ENCODE measurements around the gene RAP1B. TPM values are rescaled to one million over a fixed set of nuclear protein-coding genes. Genes with fewer than 3 reads are reported as not detected.

The RAP1B gene
- total RNA-seq, result 100 to 1,000 TPM; 158 to 238 TPM

DNA sequence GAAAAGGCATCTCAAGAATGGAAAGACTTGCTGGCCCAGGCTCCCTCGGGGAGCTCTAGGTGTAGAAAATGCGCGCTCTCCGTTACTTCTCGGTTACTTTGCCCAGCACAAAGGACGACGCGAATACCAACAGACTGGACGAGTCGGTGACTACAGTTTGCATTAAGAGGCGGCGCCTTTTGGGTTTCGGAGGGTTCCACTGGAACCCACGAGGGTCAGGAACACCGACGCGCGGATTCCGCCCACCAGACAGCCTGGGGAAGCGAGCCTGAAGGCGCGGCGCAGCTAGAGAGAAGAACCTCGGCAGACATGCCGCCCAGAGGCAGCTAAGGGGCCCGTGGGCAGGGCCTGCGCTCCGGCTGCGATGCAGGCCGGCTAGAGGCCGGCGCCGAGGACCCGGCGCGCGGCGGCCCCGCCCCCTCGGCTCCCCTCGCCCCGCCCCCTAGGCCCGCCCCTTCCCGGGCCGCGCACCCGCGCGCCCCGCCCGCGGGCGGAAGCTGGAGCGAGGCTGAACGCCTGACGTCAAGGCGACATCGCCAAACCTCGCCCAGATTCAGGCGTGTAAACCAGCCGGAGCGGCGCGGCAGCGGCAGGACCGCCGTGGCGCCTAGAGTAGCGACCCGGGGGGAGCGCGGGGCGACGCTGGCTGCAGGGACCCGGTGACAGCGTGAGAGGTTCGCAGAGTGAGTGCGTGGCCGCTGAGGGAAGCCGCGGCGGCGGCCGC, at the start of gene RAP1B:
Gene RAP1B, plus strand, starts transcription at position 530 of the 724 bp plus-strand sequence. CDS start 37,826 bp downstream, outside the sequence.
- Mint-ChIP-seq H3K9me3 (no peaks in the 10 kb centered on the region), H3K27ac (peak within 1 kb of the TSS; percentile 100), H3K4me3 (peak within 1 kb of the TSS; percentile 98), H3K36me3 (ENCODE audit: low read depth) (peaks cover 44% of the 10 kb centered on the region), H3K4me1 (peaks cover 33% of the 10 kb centered on the region), H3K27me3 (no peaks in the 10 kb centered on the region)
- ATAC-seq (replicated peaks), result peak; percentile 85

DNA sequence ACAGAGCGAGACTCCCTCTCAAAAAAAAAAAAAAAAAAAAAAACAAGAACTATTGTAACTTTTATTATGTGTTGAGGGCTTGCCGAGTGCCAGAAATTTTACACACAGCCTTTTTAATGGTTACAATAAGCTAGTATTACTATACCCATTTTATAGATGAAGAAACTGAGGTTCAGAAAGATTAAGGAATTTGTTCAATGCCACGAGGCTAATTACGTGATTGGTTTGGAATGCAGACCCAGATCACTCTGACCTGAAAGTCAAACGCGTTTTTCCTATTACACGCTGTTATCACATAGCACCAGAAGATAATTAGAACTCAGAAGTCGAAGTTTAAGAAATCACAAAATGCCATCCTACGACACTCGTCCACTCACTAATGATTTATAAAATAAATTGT, 48.9 kb upstream of the RAP1B start:
- H3K27me3 Mint-ChIP-seq, result no peaks in the 10 kb centered on the region
- peaks cover 28% of the 10 kb centered on the region for H3K4me1 Mint-ChIP-seq
- no peak for ATAC-seq (replicated peaks)
- no peaks in the 10 kb centered on the region for H3K36me3 Mint-ChIP-seq (ENCODE audit: low read depth)
- no peaks in the 10 kb centered on the region for H3K9me3 Mint-ChIP-seq
- no peak overlapping the region for H3K4me3 Mint-ChIP-seq
- H3K27ac Mint-ChIP-seq, result no peak overlapping the region

DNA sequence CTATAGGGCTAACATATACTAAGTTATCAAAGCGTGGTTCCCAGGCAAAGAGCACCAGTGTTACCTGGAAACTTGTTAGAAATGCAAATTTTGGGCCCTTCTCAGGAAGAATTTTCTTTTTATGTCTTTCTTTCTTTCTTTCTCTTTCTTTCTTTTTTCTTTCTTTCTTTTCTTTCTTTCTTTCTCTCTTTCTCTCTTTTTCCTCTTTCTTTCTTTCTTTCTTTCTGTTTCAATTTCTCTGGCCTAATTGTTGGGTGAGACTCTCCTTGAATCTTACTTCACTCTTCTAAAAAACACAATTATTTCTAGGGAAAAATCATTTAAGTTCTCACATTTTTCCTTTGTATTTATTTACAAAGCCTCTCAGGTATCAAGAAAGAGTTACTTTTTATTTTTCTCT, 46.5 kb upstream of the RAP1B start:
- no peaks in the 10 kb centered on the region for H3K36me3 Mint-ChIP-seq (ENCODE audit: low read depth)
- H3K4me1 Mint-ChIP-seq, result peaks cover 25% of the 10 kb centered on the region
- no peaks in the 10 kb centered on the region for H3K27me3 Mint-ChIP-seq
- no peaks in the 10 kb centered on the region for H3K9me3 Mint-ChIP-seq
- peak overlapping the region; percentile 72 for H3K27ac Mint-ChIP-seq
- ATAC-seq (replicated peaks), result no peak
- H3K4me3 Mint-ChIP-seq, result peak overlapping the region; percentile 42

DNA sequence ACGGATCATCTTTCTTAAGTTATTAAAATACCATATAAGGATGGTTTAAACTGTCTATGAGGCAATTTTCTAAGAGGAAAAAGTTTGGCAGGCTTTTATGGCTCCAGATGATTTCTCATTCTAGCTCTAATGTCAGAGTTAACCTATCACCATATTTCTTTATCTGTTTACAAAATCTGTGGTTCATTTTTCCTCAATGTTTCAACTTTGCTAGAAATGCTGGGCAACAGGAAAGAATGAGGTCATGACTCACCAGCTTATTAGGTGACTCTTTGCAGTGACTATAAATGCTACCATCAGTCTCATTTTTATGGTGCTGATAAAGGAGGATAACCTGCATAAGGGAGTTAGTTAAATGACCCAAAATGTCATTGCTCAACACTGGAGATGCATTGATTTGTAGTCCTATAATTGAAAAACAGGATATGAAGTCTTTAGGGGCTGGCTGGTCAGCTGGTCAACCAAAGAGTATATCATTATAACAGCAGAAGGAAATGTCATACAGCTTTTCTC, 45.3 kb upstream of the RAP1B start:
- Mint-ChIP-seq H3K4me3 (no peak overlapping the region), H3K36me3 (ENCODE audit: low read depth) (no peaks in the 10 kb centered on the region), H3K27me3 (no peaks in the 10 kb centered on the region), H3K27ac (peak overlapping the region; percentile 75), H3K4me1 (peaks cover 21% of the 10 kb centered on the region), H3K9me3 (no peaks in the 10 kb centered on the region)
- ATAC-seq (replicated peaks), result peak; percentile 91

DNA sequence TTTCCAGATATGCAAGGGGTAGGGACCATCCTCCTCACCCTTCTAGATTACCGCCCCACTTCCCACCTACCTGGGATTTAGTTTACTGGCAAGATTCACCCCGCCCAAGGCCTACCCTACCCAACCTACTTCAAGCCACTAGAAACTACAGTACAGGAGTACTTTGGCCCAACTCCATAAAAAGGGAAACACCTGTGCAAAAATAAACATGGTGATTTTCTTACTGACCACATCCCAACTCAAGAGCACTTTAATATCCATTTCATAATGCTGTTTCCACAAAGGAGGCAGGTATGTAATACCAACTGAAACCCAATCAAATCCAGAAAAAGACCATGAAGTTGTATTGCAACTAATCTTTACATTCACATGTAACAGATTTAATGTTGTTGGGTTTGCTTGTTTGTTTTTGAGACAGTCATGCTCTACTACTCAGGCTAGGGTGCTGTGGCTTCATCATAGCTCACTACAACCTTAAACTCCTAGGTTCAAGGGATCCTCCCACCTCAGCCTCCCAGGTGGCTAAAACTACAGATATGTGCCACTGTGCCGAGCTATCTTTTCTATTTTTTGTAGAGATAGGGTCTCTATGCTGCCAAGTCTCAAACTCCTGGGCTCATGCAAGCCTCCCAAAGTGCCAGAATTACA, 41.7 kb upstream of the RAP1B start:
- Mint-ChIP-seq H3K36me3 (ENCODE audit: low read depth) (no peaks in the 10 kb centered on the region), H3K4me1 (peaks cover 17% of the 10 kb centered on the region), H3K27me3 (no peaks in the 10 kb centered on the region), H3K27ac (no peak overlapping the region), H3K4me3 (no peak overlapping the region), H3K9me3 (no peaks in the 10 kb centered on the region)
- no peak for ATAC-seq (replicated peaks)

DNA sequence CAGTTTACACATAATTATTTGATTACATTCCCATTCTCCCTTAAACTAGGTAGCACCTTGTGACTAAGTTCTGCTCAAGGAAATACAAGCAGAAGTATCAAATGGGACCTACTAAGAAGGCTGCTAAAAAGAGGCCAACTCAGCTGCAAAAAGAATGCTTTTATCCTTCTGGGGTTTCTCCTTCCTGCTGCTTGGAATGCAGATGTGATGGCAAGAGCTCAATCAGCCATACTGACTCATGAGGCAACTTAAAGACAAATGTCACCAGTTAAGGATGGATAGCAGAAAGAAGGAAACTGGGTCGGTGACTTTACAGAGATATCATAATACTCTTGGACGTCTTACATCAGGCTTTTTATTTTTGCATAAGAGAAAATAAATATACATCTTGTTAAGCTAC, 38.0 kb upstream of the RAP1B start:
- Mint-ChIP-seq H3K27me3 (no peaks in the 10 kb centered on the region), H3K9me3 (no peaks in the 10 kb centered on the region), H3K4me1 (no peaks in the 10 kb centered on the region), H3K27ac (no peak overlapping the region), H3K4me3 (no peak overlapping the region), H3K36me3 (ENCODE audit: low read depth) (no peaks in the 10 kb centered on the region)
- no peak for ATAC-seq (replicated peaks)

DNA sequence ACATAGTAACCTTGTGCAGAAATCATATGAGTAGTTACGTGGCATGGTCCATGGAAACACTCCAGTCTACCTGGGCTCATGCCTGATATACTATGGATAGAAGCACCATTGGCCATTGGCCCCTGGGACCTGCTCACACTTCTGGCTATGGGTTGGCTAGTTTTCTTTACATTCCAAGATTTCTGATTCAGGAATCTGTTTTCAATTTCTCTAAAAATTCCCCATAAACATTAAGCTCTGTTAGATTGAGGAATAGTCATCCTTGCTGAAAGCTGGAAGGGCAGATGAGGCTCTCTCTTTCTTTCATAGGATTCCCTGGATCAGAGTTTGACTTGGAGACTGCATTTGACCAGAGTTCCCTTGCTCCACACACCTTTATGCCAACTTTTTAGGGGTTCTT, 37.3 kb upstream of the RAP1B start:
- no peaks in the 10 kb centered on the region for H3K9me3 Mint-ChIP-seq
- H3K27ac Mint-ChIP-seq, result no peak overlapping the region
- no peak for ATAC-seq (replicated peaks)
- H3K4me3 Mint-ChIP-seq, result no peak overlapping the region
- H3K27me3 Mint-ChIP-seq, result no peaks in the 10 kb centered on the region
- H3K36me3 Mint-ChIP-seq (ENCODE audit: low read depth), result no peaks in the 10 kb centered on the region
- H3K4me1 Mint-ChIP-seq, result no peaks in the 10 kb centered on the region

DNA sequence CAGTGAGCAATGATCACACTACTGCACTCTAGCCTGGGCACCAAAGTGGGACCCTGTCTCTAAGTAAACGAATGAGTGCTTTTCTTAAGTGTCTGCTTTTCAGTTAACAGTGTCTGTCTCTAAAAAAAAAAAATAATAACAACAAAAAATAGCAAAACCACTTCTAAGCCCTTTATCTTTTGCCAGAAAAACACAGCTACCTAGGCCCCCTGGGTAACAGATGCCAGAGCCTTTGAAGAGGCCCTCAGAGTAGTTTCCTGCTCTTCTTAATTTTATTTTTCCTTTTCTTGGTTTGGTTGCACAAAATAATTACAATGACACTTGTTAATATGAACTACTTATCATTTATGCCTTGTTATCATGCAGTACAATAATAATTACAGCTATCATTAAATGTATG, 32.8 kb upstream of the RAP1B start:
- no peak overlapping the region for H3K27ac Mint-ChIP-seq
- no peaks in the 10 kb centered on the region for H3K9me3 Mint-ChIP-seq
- H3K27me3 Mint-ChIP-seq, result no peaks in the 10 kb centered on the region
- no peaks in the 10 kb centered on the region for H3K36me3 Mint-ChIP-seq (ENCODE audit: low read depth)
- H3K4me1 Mint-ChIP-seq, result no peaks in the 10 kb centered on the region
- no peak overlapping the region for H3K4me3 Mint-ChIP-seq
- no peak for ATAC-seq (replicated peaks)

DNA sequence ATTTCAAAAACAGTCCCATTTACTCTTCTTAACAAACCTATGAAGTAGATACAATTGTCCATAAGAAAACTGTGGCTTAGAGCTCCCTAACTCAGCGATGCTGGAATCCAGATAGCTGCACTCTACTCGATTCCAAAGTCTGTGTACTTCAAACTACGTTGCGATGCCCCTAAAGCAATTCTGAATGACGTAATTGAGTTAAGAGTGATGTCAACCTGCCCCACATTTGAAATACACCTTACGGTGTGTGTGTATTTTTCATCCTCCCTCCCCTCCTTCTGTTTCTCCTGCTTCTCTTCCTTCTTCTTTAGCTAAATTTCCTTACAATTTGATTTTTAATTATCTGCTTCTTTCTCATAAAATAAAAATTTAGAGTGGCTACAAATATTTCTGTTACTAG, 31.9 kb upstream of the RAP1B start:
- Mint-ChIP-seq H3K4me3 (no peak overlapping the region), H3K36me3 (ENCODE audit: low read depth) (no peaks in the 10 kb centered on the region), H3K4me1 (no peaks in the 10 kb centered on the region), H3K27me3 (no peaks in the 10 kb centered on the region), H3K27ac (no peak overlapping the region), H3K9me3 (no peaks in the 10 kb centered on the region)
- ATAC-seq (replicated peaks), result no peak

DNA sequence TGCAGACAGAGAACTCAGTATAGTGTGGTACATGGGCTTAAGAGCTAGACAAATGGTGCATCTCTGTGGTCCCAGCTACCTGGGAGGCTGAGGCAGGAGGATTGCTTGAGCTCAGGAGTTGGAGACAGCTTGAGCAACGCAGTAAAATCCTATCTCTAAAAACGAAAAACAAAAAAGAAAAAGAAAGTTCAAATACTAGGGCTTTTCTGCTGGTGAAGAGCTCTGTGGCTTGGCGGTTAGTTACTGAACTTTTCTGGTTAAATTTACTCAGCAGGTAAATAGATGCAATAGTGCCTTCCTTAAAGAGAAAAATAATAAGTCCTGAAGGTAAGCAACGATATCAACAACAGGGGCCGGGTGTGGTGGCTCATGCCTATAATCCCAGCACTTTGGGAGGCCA, 31.4 kb upstream of the RAP1B start:
- H3K27me3 Mint-ChIP-seq, result no peaks in the 10 kb centered on the region
- no peaks in the 10 kb centered on the region for H3K4me1 Mint-ChIP-seq
- H3K9me3 Mint-ChIP-seq, result no peaks in the 10 kb centered on the region
- ATAC-seq (replicated peaks), result no peak
- no peaks in the 10 kb centered on the region for H3K36me3 Mint-ChIP-seq (ENCODE audit: low read depth)
- H3K27ac Mint-ChIP-seq, result no peak overlapping the region
- H3K4me3 Mint-ChIP-seq, result no peak overlapping the region

DNA sequence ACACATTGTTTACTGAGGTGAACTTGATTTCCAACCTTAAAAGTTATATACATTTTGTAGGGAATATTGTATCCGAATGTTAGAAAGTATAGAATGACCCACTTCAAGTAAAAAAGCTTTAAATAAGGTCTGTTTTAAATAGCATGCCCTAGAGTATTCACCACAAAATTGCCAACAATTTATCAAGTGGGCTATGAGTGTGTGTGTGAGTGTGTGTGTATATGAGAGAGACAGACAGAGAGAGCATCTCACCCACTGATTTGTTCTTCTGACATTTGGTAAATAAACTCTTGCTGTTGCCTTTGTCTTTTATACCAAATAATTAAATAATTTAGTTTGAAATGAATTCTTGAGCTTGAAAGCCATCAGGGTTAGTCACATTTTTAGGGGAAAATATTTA, 29.8 kb upstream of the RAP1B start:
- H3K27ac Mint-ChIP-seq, result no peak overlapping the region
- ATAC-seq (replicated peaks), result no peak
- H3K36me3 Mint-ChIP-seq (ENCODE audit: low read depth), result no peaks in the 10 kb centered on the region
- H3K9me3 Mint-ChIP-seq, result no peaks in the 10 kb centered on the region
- H3K4me3 Mint-ChIP-seq, result no peak overlapping the region
- H3K27me3 Mint-ChIP-seq, result no peaks in the 10 kb centered on the region
- H3K4me1 Mint-ChIP-seq, result no peaks in the 10 kb centered on the region

DNA sequence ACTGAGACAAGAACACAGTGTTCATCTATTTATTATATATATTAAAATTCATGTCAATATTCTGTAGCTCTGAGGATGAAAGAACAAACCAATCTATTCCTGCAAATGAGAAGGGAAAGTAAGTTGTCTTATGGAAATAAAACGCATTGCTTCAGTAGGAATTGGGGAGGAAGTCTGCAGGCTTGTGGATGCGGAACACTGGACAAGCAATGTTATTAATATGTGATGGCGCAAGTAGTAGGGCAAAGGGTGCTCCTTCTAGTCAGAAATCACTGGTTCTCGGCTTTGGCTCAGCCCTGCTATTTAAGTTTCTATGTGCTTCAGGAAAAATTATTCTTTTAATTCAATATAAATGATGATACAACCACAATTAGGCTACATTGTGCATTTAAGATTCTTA, 28.8 kb upstream of the RAP1B start:
- H3K9me3 Mint-ChIP-seq, result no peaks in the 10 kb centered on the region
- H3K27me3 Mint-ChIP-seq, result no peaks in the 10 kb centered on the region
- H3K4me3 Mint-ChIP-seq, result no peak overlapping the region
- H3K36me3 Mint-ChIP-seq (ENCODE audit: low read depth), result no peaks in the 10 kb centered on the region
- no peaks in the 10 kb centered on the region for H3K4me1 Mint-ChIP-seq
- no peak overlapping the region for H3K27ac Mint-ChIP-seq
- ATAC-seq (replicated peaks), result no peak

DNA sequence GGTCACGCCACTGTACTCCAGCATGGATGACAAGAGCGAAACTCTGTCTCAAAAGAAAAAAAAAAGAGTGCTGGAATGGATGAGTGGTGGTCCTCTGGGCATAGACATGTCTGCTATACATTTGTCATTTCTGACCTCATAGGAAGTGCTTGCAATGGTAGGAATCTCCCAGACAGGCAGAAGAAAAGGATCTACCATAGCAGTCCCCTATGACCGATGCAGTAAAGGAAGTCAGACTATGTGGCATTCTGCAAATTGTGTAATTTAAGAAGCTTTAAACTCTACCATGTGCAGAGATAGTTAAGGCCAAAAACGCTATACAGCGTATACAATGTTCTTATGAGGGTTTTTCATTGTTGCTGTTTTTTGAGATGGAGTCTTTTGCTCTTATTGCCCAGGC, 24.7 kb upstream of the RAP1B start:
- no peaks in the 10 kb centered on the region for H3K9me3 Mint-ChIP-seq
- H3K27me3 Mint-ChIP-seq, result no peaks in the 10 kb centered on the region
- H3K27ac Mint-ChIP-seq, result no peak overlapping the region
- peaks cover 5% of the 10 kb centered on the region for H3K4me1 Mint-ChIP-seq
- no peaks in the 10 kb centered on the region for H3K36me3 Mint-ChIP-seq (ENCODE audit: low read depth)
- ATAC-seq (replicated peaks), result no peak
- no peak overlapping the region for H3K4me3 Mint-ChIP-seq

DNA sequence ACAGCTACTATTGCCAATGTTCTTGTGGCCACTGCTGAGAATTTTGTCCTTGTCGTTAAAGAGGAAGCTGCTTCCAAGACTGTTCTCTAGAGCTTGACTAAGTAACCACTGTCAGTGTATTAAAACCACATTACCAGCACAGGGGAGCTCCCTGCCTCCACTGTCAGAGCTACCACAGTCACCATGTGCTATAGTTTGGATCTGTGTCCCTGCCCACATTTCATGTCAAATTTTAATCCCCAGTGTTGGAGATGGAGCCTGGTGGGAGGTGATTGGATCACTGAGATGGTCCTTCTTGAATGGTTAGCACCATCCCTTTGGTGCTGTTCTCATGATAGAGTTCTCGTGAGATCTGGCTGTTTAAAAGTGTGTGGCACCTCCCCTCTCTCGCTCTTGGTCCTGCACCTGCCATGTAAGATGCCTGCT, 23.2 kb upstream of the RAP1B start:
- peaks cover 19% of the 10 kb centered on the region for H3K4me1 Mint-ChIP-seq
- H3K36me3 Mint-ChIP-seq (ENCODE audit: low read depth), result no peaks in the 10 kb centered on the region
- peak overlapping the region; percentile 30 for H3K27ac Mint-ChIP-seq
- peak; percentile 98 for ATAC-seq (replicated peaks)
- peak overlapping the region; percentile 32 for H3K4me3 Mint-ChIP-seq
- no peaks in the 10 kb centered on the region for H3K9me3 Mint-ChIP-seq
- no peaks in the 10 kb centered on the region for H3K27me3 Mint-ChIP-seq

DNA sequence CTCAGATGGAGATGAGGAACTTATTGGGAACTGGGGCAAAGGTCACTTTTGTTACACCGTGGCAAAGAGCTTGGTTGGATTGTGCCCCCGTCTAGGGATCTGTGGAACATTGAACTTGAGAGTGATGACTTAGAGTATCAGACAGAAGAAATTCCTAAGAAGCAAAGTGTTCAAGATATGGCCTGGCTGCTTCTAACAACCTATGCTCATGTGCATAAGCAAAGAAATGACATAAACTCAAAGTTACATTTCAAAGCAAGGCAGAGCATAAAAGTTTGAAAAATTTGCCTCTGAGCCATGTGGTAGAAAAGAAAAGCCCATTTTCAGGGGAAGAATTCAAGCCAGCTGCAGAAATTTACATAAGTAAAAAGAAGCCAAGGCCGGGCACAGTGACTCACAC, 21.5 kb upstream of the RAP1B start:
- no peak for ATAC-seq (replicated peaks)
- H3K9me3 Mint-ChIP-seq, result no peaks in the 10 kb centered on the region
- no peak overlapping the region for H3K27ac Mint-ChIP-seq
- H3K36me3 Mint-ChIP-seq (ENCODE audit: low read depth), result no peaks in the 10 kb centered on the region
- no peaks in the 10 kb centered on the region for H3K27me3 Mint-ChIP-seq
- H3K4me1 Mint-ChIP-seq, result peaks cover 22% of the 10 kb centered on the region
- H3K4me3 Mint-ChIP-seq, result no peak overlapping the region

Data from activated T-helper 17 cell treated with anti-CD3 and anti-CD28 coated beads, Interleukin-2, amount 50 U/mL, for 72 hours (primary cell).